ENCODE data around the gene UBL4B.
A peak's percentile ranks its signal among the peaks of the same experiment; 100 is the strongest.

The UBL4B gene

DNA sequence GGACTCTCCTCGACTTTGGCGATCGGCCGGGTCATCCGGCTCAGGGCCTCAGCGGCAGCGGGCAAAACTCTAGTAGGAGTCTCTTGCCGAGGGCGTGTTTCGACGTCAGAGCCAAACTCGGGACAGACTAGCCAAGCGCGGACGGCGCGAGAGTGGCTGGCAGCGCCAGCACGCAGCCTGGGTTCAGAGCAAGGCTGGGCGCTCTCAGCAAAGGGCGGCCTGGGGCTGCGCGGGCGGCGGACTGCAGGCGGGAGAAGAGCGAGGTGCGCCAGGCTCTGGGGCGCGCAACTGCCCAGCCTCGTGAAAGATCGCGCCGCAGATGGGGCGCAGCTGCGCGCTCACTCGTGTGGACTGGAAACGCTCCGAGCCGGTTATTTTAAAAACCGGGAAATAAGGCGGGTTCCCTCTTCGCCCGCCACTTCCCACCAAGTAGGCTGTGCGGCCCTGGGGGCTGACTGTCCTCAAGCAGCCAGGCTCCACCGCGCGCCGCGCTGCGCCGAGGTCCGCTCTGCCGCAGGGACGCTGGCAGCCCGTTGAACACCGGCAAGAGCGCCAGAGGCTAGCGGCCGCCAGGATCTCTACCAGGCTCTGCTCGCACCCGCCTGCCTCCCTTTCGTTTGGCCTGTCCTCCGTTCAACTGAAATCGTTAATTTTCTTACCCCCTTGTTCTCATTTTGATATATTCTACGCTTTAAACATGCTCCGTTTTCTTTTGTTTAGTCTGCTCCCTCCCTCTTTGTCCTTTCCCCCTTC is 44.2 kb upstream of the UBL4B start:
- H2BK120ac ChIP-seq (ENCODE audit: low read depth, low read length), result no peak overlapping the region
- H3K9ac ChIP-seq (ENCODE audit: low read length), result peak overlapping the region; percentile 19
- no peaks in the 10 kb centered on the region for H3K36me3 ChIP-seq (ENCODE audit: control insufficient read depth, insufficient read depth, low read length)
- peaks cover 2% of the 10 kb centered on the region for H3K4me1 ChIP-seq (ENCODE audit: control insufficient read depth, low read depth, low read length)
- no peak overlapping the region for H2BK15ac ChIP-seq (replicated peaks; ENCODE audit: low read depth)
- H2AK5ac ChIP-seq (ENCODE audit: low read length), result no peak overlapping the region
- no peak overlapping the region for H3K18ac ChIP-seq (ENCODE audit: low read length)
- H3K4ac ChIP-seq (ENCODE audit: low read depth, low read length), result no peak overlapping the region
- peaks cover 60% of the 10 kb centered on the region for H3K27me3 ChIP-seq (ENCODE audit: insufficient read depth, low read length, poor library complexity)
- peak overlapping the region; percentile 67 for H3K56ac ChIP-seq (ENCODE audit: low read length)
- no peak overlapping the region for H3K27ac ChIP-seq (ENCODE audit: low read depth, low read length)
- H4K5ac ChIP-seq (ENCODE audit: low read length), result no peak overlapping the region
- H3K4me2 ChIP-seq (ENCODE audit: low read length), result peak overlapping the region; percentile 57
- no peaks in the 10 kb centered on the region for H3K79me1 ChIP-seq (ENCODE audit: low read length)
- peak overlapping the region; percentile 45 for H3K23ac ChIP-seq (ENCODE audit: low read length)
- WGBS (ENCODE audit: extremely low coverage, insufficient coverage, low lambda C conversion rate), result no CpG with 5 or more reads among the region's 68 CpGs
- H2BK5ac ChIP-seq (ENCODE audit: low read length), result no peak overlapping the region
- DNase-seq, result peak; percentile 73
- H3K79me2 ChIP-seq (ENCODE audit: control insufficient read depth, insufficient read depth, low read length), result no peaks in the 10 kb centered on the region
- H3K4me3 ChIP-seq (ENCODE audit: low read length), result no peak overlapping the region
- H4K8ac ChIP-seq (ENCODE audit: low read depth, low read length), result no peak overlapping the region

- Histone ChIP-seq H3K18ac (ENCODE audit: low read length) (no peak overlapping the region), H3K4me2 (ENCODE audit: low read length) (peak overlapping the region; percentile 57), H3K56ac (ENCODE audit: low read length) (peak overlapping the region; percentile 25), H2AK5ac (ENCODE audit: low read length) (no peak overlapping the region), H3K27ac (ENCODE audit: low read depth, low read length) (no peak overlapping the region), H2BK120ac (ENCODE audit: low read depth, low read length) (no peak overlapping the region), H3K4me1 (ENCODE audit: control insufficient read depth, low read depth, low read length) (peaks cover 2% of the 10 kb centered on the region), H3K36me3 (ENCODE audit: control insufficient read depth, insufficient read depth, low read length) (no peaks in the 10 kb centered on the region), H2BK5ac (ENCODE audit: low read length) (no peak overlapping the region), H3K9ac (ENCODE audit: low read length) (peak overlapping the region; percentile 19), H3K4me3 (ENCODE audit: low read length) (no peak overlapping the region), H4K5ac (ENCODE audit: low read length) (no peak overlapping the region), H4K8ac (ENCODE audit: low read depth, low read length) (no peak overlapping the region), H3K79me1 (ENCODE audit: low read length) (no peaks in the 10 kb centered on the region), H3K4ac (ENCODE audit: low read depth, low read length) (no peak overlapping the region), H3K27me3 (ENCODE audit: insufficient read depth, low read length, poor library complexity) (peaks cover 60% of the 10 kb centered on the region), H3K23ac (ENCODE audit: low read length) (no peak overlapping the region), H3K79me2 (ENCODE audit: control insufficient read depth, insufficient read depth, low read length) (no peaks in the 10 kb centered on the region), H2BK15ac (replicated peaks; ENCODE audit: low read depth) (no peak overlapping the region)
- WGBS (ENCODE audit: extremely low coverage, insufficient coverage, low lambda C conversion rate), result no CpG with 5 or more reads among the region's 68 CpGs
- no peak for DNase-seq
These were observed 43.4 kb upstream of the UBL4B start for GRCh38 chr1:110068646-110069403.

DNA sequence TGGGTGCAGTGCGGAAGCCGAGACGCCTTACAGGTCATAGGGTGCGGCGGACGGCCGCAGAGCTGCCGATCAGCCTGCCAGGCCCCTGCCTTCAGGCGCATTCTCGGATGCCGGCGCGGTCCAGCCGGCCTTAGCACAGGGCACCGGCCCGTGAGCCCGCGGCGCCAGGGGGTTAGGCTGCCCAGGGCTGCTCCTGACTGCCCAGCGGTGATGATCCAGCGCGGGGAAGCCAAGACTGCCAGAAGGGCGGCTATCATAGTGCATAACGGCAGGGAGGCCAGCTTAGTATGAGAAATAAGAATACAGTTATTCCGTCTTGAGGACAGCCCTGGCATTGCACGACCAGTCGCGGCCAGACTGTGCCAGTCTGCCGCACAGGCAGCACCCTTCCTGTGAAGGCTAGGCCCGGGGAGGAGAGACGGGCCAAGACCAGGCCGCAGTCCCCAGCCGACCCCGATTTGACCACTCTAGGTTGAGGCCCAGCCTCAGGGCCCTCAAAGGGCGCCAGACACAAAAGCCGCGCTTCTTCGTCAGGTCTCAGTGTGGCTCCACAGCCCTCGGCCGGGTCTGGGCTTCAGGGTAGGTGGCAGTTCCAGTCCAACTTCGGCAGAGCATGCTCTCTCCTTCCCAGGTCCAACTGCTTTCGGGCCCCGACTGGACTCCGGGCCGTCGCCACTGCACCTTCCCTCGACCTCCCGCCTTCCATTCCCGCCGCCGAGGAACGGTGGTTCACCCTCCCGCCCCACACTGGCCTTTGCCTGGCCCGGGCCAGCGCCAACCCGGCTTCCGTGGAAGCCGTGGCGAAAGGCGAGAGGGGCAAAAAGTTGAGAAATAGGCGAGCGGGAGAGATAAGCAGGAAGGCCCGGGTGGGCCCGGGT is 42.6 kb upstream of the UBL4B start:
- Histone ChIP-seq H4K8ac (ENCODE audit: low read depth, low read length) (no peak overlapping the region), H3K56ac (ENCODE audit: low read length) (peak overlapping the region; percentile 67), H3K4me2 (ENCODE audit: low read length) (peak overlapping the region; percentile 50), H4K5ac (ENCODE audit: low read length) (no peak overlapping the region), H2BK5ac (ENCODE audit: low read length) (no peak overlapping the region), H3K18ac (ENCODE audit: low read length) (no peak overlapping the region), H3K4me1 (ENCODE audit: control insufficient read depth, low read depth, low read length) (peaks cover 2% of the 10 kb centered on the region), H2AK5ac (ENCODE audit: low read length) (no peak overlapping the region), H3K79me2 (ENCODE audit: control insufficient read depth, insufficient read depth, low read length) (no peaks in the 10 kb centered on the region), H3K4me3 (ENCODE audit: low read length) (no peak overlapping the region), H3K23ac (ENCODE audit: low read length) (peak overlapping the region; percentile 7), H2BK15ac (replicated peaks; ENCODE audit: low read depth) (no peak overlapping the region), H3K27me3 (ENCODE audit: insufficient read depth, low read length, poor library complexity) (peaks cover 65% of the 10 kb centered on the region), H2BK120ac (ENCODE audit: low read depth, low read length) (no peak overlapping the region), H3K79me1 (ENCODE audit: low read length) (no peaks in the 10 kb centered on the region), H3K27ac (ENCODE audit: low read depth, low read length) (no peak overlapping the region), H3K36me3 (ENCODE audit: control insufficient read depth, insufficient read depth, low read length) (no peaks in the 10 kb centered on the region), H3K4ac (ENCODE audit: low read depth, low read length) (no peak overlapping the region), H3K9ac (ENCODE audit: low read length) (peak overlapping the region; percentile 42)
- DNase-seq, result no peak
- no CpG with 5 or more reads among the region's 64 CpGs for WGBS (ENCODE audit: extremely low coverage, insufficient coverage, low lambda C conversion rate)

DNA sequence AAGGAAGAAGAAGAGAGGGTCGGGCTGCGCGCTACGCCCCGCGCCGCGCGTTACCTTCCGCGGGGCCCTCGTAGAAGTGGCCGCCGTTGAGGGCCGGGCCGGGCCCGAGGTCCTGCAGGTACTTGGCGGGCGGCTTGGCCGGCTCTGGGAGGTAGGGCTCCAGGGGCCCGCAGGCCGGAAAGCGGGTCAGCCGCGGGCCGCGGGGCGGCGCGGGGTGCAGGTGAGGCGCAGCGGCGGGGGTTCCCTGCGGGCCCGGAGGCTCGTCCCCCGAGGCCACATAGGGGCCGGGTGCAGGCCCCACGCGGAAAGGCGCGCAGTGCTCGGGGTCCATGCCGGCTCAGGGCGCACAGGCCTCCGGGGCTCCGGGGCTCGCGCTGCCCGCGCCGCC is 42.0 kb upstream of the UBL4B start:
- Histone ChIP-seq H3K56ac (ENCODE audit: low read length) (peak overlapping the region; percentile 67), H3K4ac (ENCODE audit: low read depth, low read length) (no peak overlapping the region), H4K5ac (ENCODE audit: low read length) (no peak overlapping the region), H2AK5ac (ENCODE audit: low read length) (no peak overlapping the region), H4K8ac (ENCODE audit: low read depth, low read length) (no peak overlapping the region), H3K4me2 (ENCODE audit: low read length) (peak overlapping the region; percentile 50), H3K4me3 (ENCODE audit: low read length) (no peak overlapping the region), H3K79me2 (ENCODE audit: control insufficient read depth, insufficient read depth, low read length) (no peaks in the 10 kb centered on the region), H3K79me1 (ENCODE audit: low read length) (no peaks in the 10 kb centered on the region), H3K9ac (ENCODE audit: low read length) (peak overlapping the region; percentile 24), H2BK15ac (replicated peaks; ENCODE audit: low read depth) (no peak overlapping the region), H3K18ac (ENCODE audit: low read length) (peak overlapping the region; percentile 28), H3K27me3 (ENCODE audit: insufficient read depth, low read length, poor library complexity) (peaks cover 67% of the 10 kb centered on the region), H2BK120ac (ENCODE audit: low read depth, low read length) (no peak overlapping the region), H3K23ac (ENCODE audit: low read length) (no peak overlapping the region), H3K4me1 (ENCODE audit: control insufficient read depth, low read depth, low read length) (peaks cover 2% of the 10 kb centered on the region), H3K36me3 (ENCODE audit: control insufficient read depth, insufficient read depth, low read length) (no peaks in the 10 kb centered on the region), H3K27ac (ENCODE audit: low read depth, low read length) (no peak overlapping the region), H2BK5ac (ENCODE audit: low read length) (no peak overlapping the region)
- WGBS (ENCODE audit: extremely low coverage, insufficient coverage, low lambda C conversion rate), result no CpG with 5 or more reads among the region's 52 CpGs
- DNase-seq, result no peak

- H3K56ac ChIP-seq (ENCODE audit: low read length), result peak within 1 kb of the TSS; percentile 67
- H4K5ac ChIP-seq (ENCODE audit: low read length), result no peak within 1 kb of the TSS
- H3K27me3 ChIP-seq (ENCODE audit: insufficient read depth, low read length, poor library complexity), result peaks cover 67% of the 10 kb centered on the region
- peak within 1 kb of the TSS; percentile 7 for H3K23ac ChIP-seq (ENCODE audit: low read length)
- peak within 1 kb of the TSS; percentile 42 for H3K9ac ChIP-seq (ENCODE audit: low read length)
- DNase-seq, result no peak
- H3K27ac ChIP-seq (ENCODE audit: low read depth, low read length), result no peak within 1 kb of the TSS
- peak within 1 kb of the TSS; percentile 50 for H3K4me2 ChIP-seq (ENCODE audit: low read length)
- no peaks in the 10 kb centered on the region for H3K79me1 ChIP-seq (ENCODE audit: low read length)
- H3K4ac ChIP-seq (ENCODE audit: low read depth, low read length), result no peak within 1 kb of the TSS
- peak within 1 kb of the TSS; percentile 28 for H3K18ac ChIP-seq (ENCODE audit: low read length)
- H2BK120ac ChIP-seq (ENCODE audit: low read depth, low read length), result no peak within 1 kb of the TSS
- no peak within 1 kb of the TSS for H4K8ac ChIP-seq (ENCODE audit: low read depth, low read length)
- no peak within 1 kb of the TSS for H3K4me3 ChIP-seq (ENCODE audit: low read length)
- no peaks in the 10 kb centered on the region for H3K79me2 ChIP-seq (ENCODE audit: control insufficient read depth, insufficient read depth, low read length)
- no peak within 1 kb of the TSS for H2BK5ac ChIP-seq (ENCODE audit: low read length)
- no CpG with 5 or more reads among the region's 27 CpGs for WGBS (ENCODE audit: extremely low coverage, insufficient coverage, low lambda C conversion rate)
- no peak within 1 kb of the TSS for H2BK15ac ChIP-seq (replicated peaks; ENCODE audit: low read depth)
- no peak within 1 kb of the TSS for H2AK5ac ChIP-seq (ENCODE audit: low read length)
- peaks cover 2% of the 10 kb centered on the region for H3K4me1 ChIP-seq (ENCODE audit: control insufficient read depth, low read depth, low read length)
- H3K36me3 ChIP-seq (ENCODE audit: control insufficient read depth, insufficient read depth, low read length), result no peaks in the 10 kb centered on the region
These were observed 41.5 kb upstream of the UBL4B start, which contains the start of gene ALX3 for GRCh38 chr1:110070671-110071242. Gene ALX3, minus strand, starts transcription at chr1:110070672. Its CDS starts 60 bp downstream, at chr1:110070612.
